HEK293 (cell line): Measurements from ENCODE around the gene TIMM13.

ENCODE experiments used
- ZIC2 ChIP-seq: fragments of 450-650 bp; formaldehyde crosslinking; IDR thresholded peaks from 2 replicates; pipeline ENCODE4 v1.5.1; 2016; ENCODE audit warnings: missing biosample characterization, missing genetic modification characterization
- ZNF223 ChIP-seq: fragments of 450-650 bp; formaldehyde crosslinking; IDR thresholded peaks from 2 replicates; pipeline ENCODE4 v1.5.1; 2016; ENCODE audit warnings: missing biosample characterization, missing genetic modification characterization
- ZNF324 ChIP-seq: fragments of 450-650 bp; formaldehyde crosslinking; IDR thresholded peaks from 2 replicates; pipeline ENCODE4 v1.5.1; 2016; ENCODE audit warnings: missing biosample characterization, missing genetic modification characterization
- ZNF544 ChIP-seq: fragments of 450-650 bp; formaldehyde crosslinking; IDR thresholded peaks from 2 replicates; pipeline ENCODE4 v1.5.0; 2017; ENCODE audit warnings: missing biosample characterization, missing genetic modification characterization
- ZNF585B ChIP-seq: fragments of 450-650 bp; formaldehyde crosslinking; IDR thresholded peaks from 2 replicates; pipeline ENCODE4 v1.5.1; 2016; ENCODE audit warnings: missing biosample characterization, missing genetic modification characterization
- ZSCAN18 ChIP-seq: fragments of 450-650 bp; formaldehyde crosslinking; IDR thresholded peaks from 2 replicates; pipeline ENCODE4 v1.5.1; 2016; ENCODE audit warnings: missing biosample characterization, missing genetic modification characterization
- ZSCAN23 ChIP-seq: fragments of 450-650 bp; formaldehyde crosslinking; IDR thresholded peaks from 2 replicates; pipeline ENCODE4 v1.5.1; 2016; ENCODE audit warnings: missing biosample characterization, missing genetic modification characterization
- TF ChIP-seq, protein P1 (sequence below): fragments of 450-650 bp; formaldehyde crosslinking; IDR thresholded peaks from 2 replicates; pipeline ENCODE4 v1.5.1; 2016; ENCODE audit warnings: missing biosample characterization, missing genetic modification characterization, low read depth
- TF ChIP-seq, protein P2 (sequence below): fragments of 450-650 bp; formaldehyde crosslinking; IDR thresholded peaks from 2 replicates; pipeline ENCODE4 v1.5.1; 2016; ENCODE audit warnings: missing biosample characterization, missing genetic modification characterization
- TF ChIP-seq, protein P3 (sequence below): fragments of 450-650 bp; formaldehyde crosslinking; IDR thresholded peaks from 2 replicates; pipeline ENCODE4 v1.5.1; 2017; ENCODE audit warnings: missing biosample characterization, missing genetic modification characterization

DNA sequence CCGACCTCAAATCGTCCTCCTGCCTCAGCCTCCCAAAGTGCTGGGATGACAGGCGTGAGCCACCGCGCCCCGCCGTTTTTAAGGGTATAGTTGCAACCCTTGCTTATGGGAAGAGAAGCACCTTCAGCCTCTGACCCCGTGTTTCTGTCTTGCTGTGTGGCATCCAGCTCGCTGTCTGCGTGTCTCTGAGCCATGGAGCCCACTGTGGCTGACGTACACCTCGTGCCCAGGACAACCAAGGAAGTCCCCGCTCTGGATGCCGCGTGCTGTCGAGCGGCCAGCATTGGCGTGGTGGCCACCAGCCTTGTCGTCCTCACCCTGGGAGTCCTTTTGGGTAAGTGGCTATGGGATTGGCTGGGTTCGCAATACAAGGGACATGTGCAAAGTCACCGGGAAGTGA is 37.8 kb downstream of the TIMM13 start:
- TF ChIP-seq ZNF585B (tag by site-specific recombination), result no peak
- TF ChIP-seq, protein P1, sequence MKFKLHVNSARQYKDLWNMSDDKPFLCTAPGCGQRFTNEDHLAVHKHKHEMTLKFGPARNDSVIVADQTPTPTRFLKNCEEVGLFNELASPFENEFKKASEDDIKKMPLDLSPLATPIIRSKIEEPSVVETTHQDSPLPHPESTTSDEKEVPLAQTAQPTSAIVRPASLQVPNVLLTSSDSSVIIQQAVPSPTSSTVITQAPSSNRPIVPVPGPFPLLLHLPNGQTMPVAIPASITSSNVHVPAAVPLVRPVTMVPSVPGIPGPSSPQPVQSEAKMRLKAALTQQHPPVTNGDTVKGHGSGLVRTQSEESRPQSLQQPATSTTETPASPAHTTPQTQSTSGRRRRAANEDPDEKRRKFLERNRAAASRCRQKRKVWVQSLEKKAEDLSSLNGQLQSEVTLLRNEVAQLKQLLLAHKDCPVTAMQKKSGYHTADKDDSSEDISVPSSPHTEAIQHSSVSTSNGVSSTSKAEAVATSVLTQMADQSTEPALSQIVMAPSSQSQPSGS, result no peak
- no peak for TF ChIP-seq ZNF324 (tag by site-specific recombination)
- TF ChIP-seq ZIC2 (tag by site-specific recombination), result no peak
- TF ChIP-seq, protein P2, sequence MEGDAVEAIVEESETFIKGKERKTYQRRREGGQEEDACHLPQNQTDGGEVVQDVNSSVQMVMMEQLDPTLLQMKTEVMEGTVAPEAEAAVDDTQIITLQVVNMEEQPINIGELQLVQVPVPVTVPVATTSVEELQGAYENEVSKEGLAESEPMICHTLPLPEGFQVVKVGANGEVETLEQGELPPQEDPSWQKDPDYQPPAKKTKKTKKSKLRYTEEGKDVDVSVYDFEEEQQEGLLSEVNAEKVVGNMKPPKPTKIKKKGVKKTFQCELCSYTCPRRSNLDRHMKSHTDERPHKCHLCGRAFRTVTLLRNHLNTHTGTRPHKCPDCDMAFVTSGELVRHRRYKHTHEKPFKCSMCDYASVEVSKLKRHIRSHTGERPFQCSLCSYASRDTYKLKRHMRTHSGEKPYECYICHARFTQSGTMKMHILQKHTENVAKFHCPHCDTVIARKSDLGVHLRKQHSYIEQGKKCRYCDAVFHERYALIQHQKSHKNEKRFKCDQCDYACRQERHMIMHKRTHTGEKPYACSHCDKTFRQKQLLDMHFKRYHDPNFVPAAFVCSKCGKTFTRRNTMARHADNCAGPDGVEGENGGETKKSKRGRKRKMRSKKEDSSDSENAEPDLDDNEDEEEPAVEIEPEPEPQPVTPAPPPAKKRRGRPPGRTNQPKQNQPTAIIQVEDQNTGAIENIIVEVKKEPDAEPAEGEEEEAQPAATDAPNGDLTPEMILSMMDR (tag by site-specific recombination), result no peak
- TF ChIP-seq ZSCAN18 (tag by site-specific recombination), result no peak
- TF ChIP-seq, protein P3, sequence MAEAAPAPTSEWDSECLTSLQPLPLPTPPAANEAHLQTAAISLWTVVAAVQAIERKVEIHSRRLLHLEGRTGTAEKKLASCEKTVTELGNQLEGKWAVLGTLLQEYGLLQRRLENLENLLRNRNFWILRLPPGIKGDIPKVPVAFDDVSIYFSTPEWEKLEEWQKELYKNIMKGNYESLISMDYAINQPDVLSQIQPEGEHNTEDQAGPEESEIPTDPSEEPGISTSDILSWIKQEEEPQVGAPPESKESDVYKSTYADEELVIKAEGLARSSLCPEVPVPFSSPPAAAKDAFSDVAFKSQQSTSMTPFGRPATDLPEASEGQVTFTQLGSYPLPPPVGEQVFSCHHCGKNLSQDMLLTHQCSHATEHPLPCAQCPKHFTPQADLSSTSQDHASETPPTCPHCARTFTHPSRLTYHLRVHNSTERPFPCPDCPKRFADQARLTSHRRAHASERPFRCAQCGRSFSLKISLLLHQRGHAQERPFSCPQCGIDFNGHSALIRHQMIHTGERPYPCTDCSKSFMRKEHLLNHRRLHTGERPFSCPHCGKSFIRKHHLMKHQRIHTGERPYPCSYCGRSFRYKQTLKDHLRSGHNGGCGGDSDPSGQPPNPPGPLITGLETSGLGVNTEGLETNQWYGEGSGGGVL, result no peak
- no peak for TF ChIP-seq ZNF223 (tag by site-specific recombination)
- no peak for TF ChIP-seq ZSCAN23
- no peak for TF ChIP-seq ZNF544 (tag by site-specific recombination)
